Gastrocnemius medialis (tissue), 4 donors: ENCODE data around the gene SEMA6B.

ENCODE experiments used
- CTCF ChIP-seq, 5 experiments: fragments of 450-650 bp in 3 of 5; fragments of 200-600 bp in 2 of 5; sonication (generic) in 2 of 5; IDR thresholded peaks in 4 of 5; conservative IDR thresholded peaks in 1 of 5; 1 replicate in 4 of 5; 2 replicates in 1 of 5; pipeline ENCODE4 v1.5.1; 2016 to 2019; ENCODE audit warnings: antibody characterized with exemption in 5 of 5, mild to moderate bottlenecking in 3 of 5, moderate library complexity in 3 of 5
- POLR2A ChIP-seq, 2 donors: fragments of 450-650 bp; IDR thresholded peaks; one replicate each; pipeline ENCODE4 v1.6.1; 2017; ENCODE audit warnings: antibody characterized with exemption in 2 of 2, mild to moderate bottlenecking in 2 of 2, moderate library complexity in 2 of 2

GRCh38 chr19:4555657-4556561 is 3.6 kb downstream of the SEMA6B start:
- TF ChIP-seq CTCF (IDR thresholded peaks at IDR 0.05 in 4 of 5, conservative IDR thresholded peaks at IDR 0.05 in 1 of 5): no peak
- TF ChIP-seq POLR2A (IDR thresholded peaks at IDR 0.05): no peak
